H9 (cell line): ENCODE measurements around the gene WDR44. TPM values are rescaled to one million over a fixed set of nuclear protein-coding genes. Genes with fewer than 3 reads are reported as not detected.
A peak's percentile ranks its signal among the peaks of the same experiment; 100 is the strongest.

ENCODE experiments used
- DNase-seq: peaks from one replicate; pipeline ENCODE4 v3.0.0-alpha.2; 2017
- H2AFZ ChIP-seq: one replicate; pipeline ENCODE4 v1.6.1; 2013; ENCODE audit warnings: mild to moderate bottlenecking, low read length, control low read depth, moderate library complexity
- H2AK5ac ChIP-seq: 2 replicates; pipeline ENCODE4 v1.6.1; 2013; ENCODE audit warnings: low read length, control low read depth, mixed read lengths; ENCODE audit not compliant: insufficient read length
- H2BK120ac ChIP-seq: one replicate; pipeline ENCODE4 v1.6.1; 2013; ENCODE audit warnings: low read depth, mild to moderate bottlenecking, low read length, control low read depth, inconsistent platforms; ENCODE audit not compliant: poor library complexity, severe bottlenecking
- H2BK12ac ChIP-seq: 2 replicates; pipeline ENCODE4 v1.6.1; 2013; ENCODE audit warnings: low read length, control low read depth, mixed read lengths, low read depth; ENCODE audit not compliant: insufficient read length
- H2BK15ac ChIP-seq: 2 replicates; pipeline ENCODE4 v1.6.1; 2013; ENCODE audit warnings: low read depth, low read length, control low read depth
- H2BK20ac ChIP-seq: one replicate; pipeline ENCODE4 v1.6.1; 2013; ENCODE audit warnings: low read depth, mild to moderate bottlenecking, low read length, control low read depth, inconsistent platforms; ENCODE audit not compliant: poor library complexity, severe bottlenecking
- H2BK5ac ChIP-seq: 2 replicates; pipeline ENCODE4 v1.6.1; 2013; ENCODE audit warnings: low read length, control low read depth, mixed read lengths; ENCODE audit not compliant: insufficient read length
- H3K14ac ChIP-seq: 2 replicates; pipeline ENCODE4 v1.6.1; 2013; ENCODE audit warnings: low read length, control low read depth; ENCODE audit not compliant: insufficient read depth
- H3K18ac ChIP-seq: 2 replicates; pipeline ENCODE4 v1.6.1; 2013; ENCODE audit warnings: low read depth, mild to moderate bottlenecking, mixed read lengths, low read length, control low read depth; ENCODE audit not compliant: insufficient read length
- H3K23ac ChIP-seq: 2 replicates; pipeline ENCODE4 v1.6.1; 2013; ENCODE audit warnings: low read length, control low read depth, mixed read lengths, low read depth; ENCODE audit not compliant: insufficient read length
- H3K23me2 ChIP-seq: 2 replicates; pipeline ENCODE4 v1.6.1; 2013; ENCODE audit warnings: low read depth, mild to moderate bottlenecking, mixed read lengths, low read length, control low read depth; ENCODE audit not compliant: insufficient read length, poor library complexity, severe bottlenecking
- H3K27ac ChIP-seq: 2 replicates; pipeline ENCODE4 v1.5.1; 2013; ENCODE audit warnings: low read length, control low read depth, mixed read lengths, low read depth; ENCODE audit not compliant: insufficient read length
- H3K27me3 ChIP-seq: 2 replicates; pipeline ENCODE4 v1.6.1; 2013; ENCODE audit warnings: low read length, control low read depth, inconsistent platforms; ENCODE audit not compliant: insufficient read depth
- H3K4ac ChIP-seq: 2 replicates; pipeline ENCODE4 v1.6.1; 2013; ENCODE audit warnings: low read depth, mild to moderate bottlenecking, control low read depth, inconsistent platforms, low read length, moderate library complexity
- H3K4me1 ChIP-seq: 2 replicates; pipeline ENCODE4 v1.6.1; 2013; ENCODE audit warnings: low read length, control low read depth, inconsistent platforms; ENCODE audit not compliant: insufficient read depth
- H3K4me2 ChIP-seq: 2 replicates; pipeline ENCODE4 v1.6.1; 2013; ENCODE audit warnings: low read length, control low read depth, mixed read lengths; ENCODE audit not compliant: insufficient read length, insufficient read depth
- H3K56ac ChIP-seq: 2 replicates; pipeline ENCODE4 v1.6.1; 2013; ENCODE audit warnings: low read depth, mild to moderate bottlenecking, mixed read lengths, low read length, control low read depth; ENCODE audit not compliant: insufficient read length
- H3K79me1 ChIP-seq: 2 replicates; pipeline ENCODE4 v1.6.1; 2013; ENCODE audit warnings: low read depth, mild to moderate bottlenecking, moderate library complexity, low read length, control low read depth, inconsistent platforms; ENCODE audit not compliant: insufficient read depth, poor library complexity, severe bottlenecking
- H3K79me2 ChIP-seq: 2 replicates; pipeline ENCODE4 v1.6.1; 2013; ENCODE audit warnings: low read length, control low read depth, inconsistent platforms; ENCODE audit not compliant: insufficient read depth
- H3K9ac ChIP-seq: 2 replicates; pipeline ENCODE4 v1.6.1; 2013; ENCODE audit warnings: low read length, control low read depth, mixed read lengths; ENCODE audit not compliant: insufficient read length; ENCODE audit errors: extremely low read depth
- H3K9me3 ChIP-seq: one replicate; pipeline ENCODE4 v1.6.1; 2013; ENCODE audit warnings: low read depth, low read length, inconsistent platforms; ENCODE audit not compliant: control insufficient read depth
- H3T11ph ChIP-seq: one replicate; pipeline ENCODE4 v1.6.1; 2013; ENCODE audit warnings: mild to moderate bottlenecking, low read length, control low read depth, inconsistent platforms
- H4K20me1 ChIP-seq: one replicate; pipeline ENCODE4 v1.6.1; 2013; ENCODE audit not compliant: control insufficient read depth, insufficient read length, insufficient read depth
- H4K5ac ChIP-seq: 2 replicates; pipeline ENCODE4 v1.6.1; 2013; ENCODE audit warnings: low read depth, mild to moderate bottlenecking, mixed read lengths, low read length, control low read depth; ENCODE audit not compliant: insufficient read length
- H4K8ac ChIP-seq: replicated peaks from 2 replicates; pipeline ENCODE4 v1.6.1; 2013; ENCODE audit warnings: low read length, control low read depth, mixed read lengths, low read depth; ENCODE audit not compliant: insufficient read length
- H4K91ac ChIP-seq: 2 replicates; pipeline ENCODE4 v1.6.1; 2013; ENCODE audit warnings: low read depth, mild to moderate bottlenecking, moderate library complexity, mixed read lengths, low read length, control low read depth; ENCODE audit not compliant: insufficient read length
- H3K27ac Mint-ChIP-seq, 3 experiments: 2 replicates in 2 of 3; 3 replicates in 1 of 3; pipeline ENCODE4 v1.8.0; 2020 to 2021; ENCODE audit warnings: mixed read lengths in 3 of 3, mild to moderate bottlenecking in 1 of 3, moderate library complexity in 1 of 3
- H3K27me3 Mint-ChIP-seq: 2 replicates; pipeline ENCODE4 v1.8.0; 2021; ENCODE audit warnings: low read depth, mild to moderate bottlenecking, moderate library complexity, mixed read lengths
- H3K36me3 Mint-ChIP-seq, 3 experiments: 2 replicates in 2 of 3; 3 replicates in 1 of 3; pipeline ENCODE4 v1.8.0; 2020 to 2021; ENCODE audit warnings: low read depth in 3 of 3, mixed read lengths in 3 of 3; ENCODE audit not compliant: insufficient read depth in 1 of 3
- H3K4me1 Mint-ChIP-seq, 2 experiments: 2 replicates each; pipeline ENCODE4 v1.8.0; 2020; ENCODE audit warnings: mixed read lengths in 2 of 2
- H3K4me3 Mint-ChIP-seq, 2 experiments: 2 replicates in 1 of 2; 3 replicates in 1 of 2; pipeline ENCODE4 v1.8.0; 2020 to 2021; ENCODE audit warnings: mild to moderate bottlenecking in 2 of 2, mixed read lengths in 2 of 2, moderate library complexity in 1 of 2
- H3K9me3 Mint-ChIP-seq, 2 experiments: 2 replicates in 1 of 2; 3 replicates in 1 of 2; pipeline ENCODE4 v1.8.0; 2020; ENCODE audit warnings: mild to moderate bottlenecking in 2 of 2, mixed read lengths in 2 of 2, moderate library complexity in 1 of 2
- WGBS: extraction: QIAGEN DNeasy Blood & Tissue Kit; methylation state at CpG from one replicate; pipeline ENCODE4 v1.1.7; 2013; ENCODE audit warnings: missing lambda C conversion rate, low lambda C conversion rate, mixed read lengths; ENCODE audit not compliant: insufficient read length; ENCODE audit errors: extremely low coverage; 5-methylcytosine and 5-hydroxymethylcytosine counted together
- total RNA-seq: library from RNA; stranded (reverse); gene quantifications from 2 replicates; pipeline ENCODE4 v1.2.1, GENCODE V29; 2021
- TF ChIP-seq, protein P1 (sequence below): fragments of 200-600 bp; sonication (generic); conservative IDR thresholded peaks from 3 replicates; pipeline ENCODE4 v1.8.0; 2021; ENCODE audit warnings: antibody characterized with exemption, mild to moderate bottlenecking

WDR44 gene
- total RNA-seq, 1 experiment from 2014 or later = 29.6 TPM

DNA sequence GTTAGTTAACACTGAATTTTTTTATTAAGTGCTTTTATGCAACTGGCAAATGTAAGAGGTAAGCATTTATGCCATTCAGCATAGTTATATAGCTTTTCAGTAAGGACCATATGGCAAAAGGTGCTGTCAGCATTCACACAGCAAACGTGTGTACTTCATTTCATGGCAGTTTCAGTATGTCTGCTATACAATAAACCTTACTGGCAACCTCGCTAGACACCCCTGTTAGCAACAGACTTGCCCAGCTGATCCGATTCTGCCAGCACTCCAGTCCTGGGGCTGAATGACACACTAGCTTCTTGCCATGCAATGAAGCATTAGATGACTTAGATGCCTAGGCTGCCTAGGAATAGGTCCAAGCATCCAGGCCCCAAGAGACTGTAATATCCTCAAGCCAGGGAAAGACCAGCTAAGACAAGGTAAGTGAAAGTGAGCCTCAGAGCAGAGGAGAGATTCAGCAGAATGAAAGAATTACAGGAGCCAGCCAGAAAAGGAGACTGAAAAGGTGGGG is 102.4 kb downstream of the WDR44 start:
- H3K27ac ChIP-seq = no peak overlapping the region
- no peak overlapping the region; a peak in 1 of 5 replicates for H3K4me3 Mint-ChIP-seq
- peak overlapping the region in 1 of 3 experiments; percentile 5; a peak in 1 of 7 replicates for H3K27ac Mint-ChIP-seq
- H3K9me3 ChIP-seq = no peaks in the 10 kb centered on the region
- no peak overlapping the region for H2BK15ac ChIP-seq
- no peaks in the 10 kb centered on the region for H3K9me3 Mint-ChIP-seq
- no peak overlapping the region for H2BK5ac ChIP-seq
- H4K20me1 ChIP-seq = no peaks in the 10 kb centered on the region
- no peak overlapping the region for H4K5ac ChIP-seq
- H3K56ac ChIP-seq = no peak overlapping the region
- no peak overlapping the region for H2BK12ac ChIP-seq
- no peaks in the 10 kb centered on the region for H3K79me2 ChIP-seq
- H3K4me1 Mint-ChIP-seq = no peaks in the 10 kb centered on the region
- peaks cover 7 to 58% (median 24%) of the 10 kb centered on the region in 3 experiments; a peak in 6 of 7 replicates for H3K36me3 Mint-ChIP-seq
- no peak overlapping the region for H3K23ac ChIP-seq
- no peak overlapping the region for H3K4me2 ChIP-seq
- no peak overlapping the region for H2AK5ac ChIP-seq
- no peak overlapping the region for H3K18ac ChIP-seq
- no peaks in the 10 kb centered on the region for H3K27me3 ChIP-seq
- H4K91ac ChIP-seq = no peak overlapping the region
- H3K9ac ChIP-seq = no peak overlapping the region
- no peak overlapping the region for H3K4ac ChIP-seq
- H2BK20ac ChIP-seq = no peak overlapping the region
- DNase-seq = no peak
- no peaks in the 10 kb centered on the region for H3K27me3 Mint-ChIP-seq
- no peaks in the 10 kb centered on the region for H3K4me1 ChIP-seq
- no peak overlapping the region for H2BK120ac ChIP-seq
- no peak overlapping the region for H4K8ac ChIP-seq
- no CpG with 5 or more reads among the region's 3 CpGs for WGBS
- H3T11ph ChIP-seq = no peak overlapping the region
- no peaks in the 10 kb centered on the region for H3K23me2 ChIP-seq
- no peak overlapping the region for H3K14ac ChIP-seq
- H2AFZ ChIP-seq = no peak overlapping the region
- H3K79me1 ChIP-seq = no peaks in the 10 kb centered on the region
- TF ChIP-seq, protein P1, sequence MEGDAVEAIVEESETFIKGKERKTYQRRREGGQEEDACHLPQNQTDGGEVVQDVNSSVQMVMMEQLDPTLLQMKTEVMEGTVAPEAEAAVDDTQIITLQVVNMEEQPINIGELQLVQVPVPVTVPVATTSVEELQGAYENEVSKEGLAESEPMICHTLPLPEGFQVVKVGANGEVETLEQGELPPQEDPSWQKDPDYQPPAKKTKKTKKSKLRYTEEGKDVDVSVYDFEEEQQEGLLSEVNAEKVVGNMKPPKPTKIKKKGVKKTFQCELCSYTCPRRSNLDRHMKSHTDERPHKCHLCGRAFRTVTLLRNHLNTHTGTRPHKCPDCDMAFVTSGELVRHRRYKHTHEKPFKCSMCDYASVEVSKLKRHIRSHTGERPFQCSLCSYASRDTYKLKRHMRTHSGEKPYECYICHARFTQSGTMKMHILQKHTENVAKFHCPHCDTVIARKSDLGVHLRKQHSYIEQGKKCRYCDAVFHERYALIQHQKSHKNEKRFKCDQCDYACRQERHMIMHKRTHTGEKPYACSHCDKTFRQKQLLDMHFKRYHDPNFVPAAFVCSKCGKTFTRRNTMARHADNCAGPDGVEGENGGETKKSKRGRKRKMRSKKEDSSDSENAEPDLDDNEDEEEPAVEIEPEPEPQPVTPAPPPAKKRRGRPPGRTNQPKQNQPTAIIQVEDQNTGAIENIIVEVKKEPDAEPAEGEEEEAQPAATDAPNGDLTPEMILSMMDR = no peak
